ENCODE data around the gene KLHL29. TPM values are rescaled to one million over a fixed set of nuclear protein-coding genes. Genes with fewer than 3 reads are reported as not detected.

KLHL29 gene
- total and polyA plus RNA-seq, 2 experiments from 2014 or later: 1.5 to 6.5 TPM

- ATAC-seq (no peak), DNase-seq (ENCODE audit: low spot score) (no peak)
- Histone ChIP-seq H4K20me1 (replicated peaks; ENCODE audit: insufficient read depth) (no peaks in the 10 kb centered on the region; the same call in 1 of the 2 replicates), H2AFZ (no peak overlapping the region), H3K79me2 (replicated peaks; ENCODE audit: insufficient read depth) (no peaks in the 10 kb centered on the region), H3K9me2 (ENCODE audit: insufficient read depth) (no peaks in the 10 kb centered on the region), H3K27me3 (ENCODE audit: insufficient read depth) (no peaks in the 10 kb centered on the region), H3K4me1 (ENCODE audit: insufficient read depth) (no peaks in the 10 kb centered on the region), H3K27ac (ENCODE audit: low read depth) (no peak overlapping the region), H3K4me3 (no peak overlapping the region), H3K4me2 (no peak overlapping the region), H3K36me3 (ENCODE audit: insufficient read depth) (no peaks in the 10 kb centered on the region), H3F3A (replicated peaks; ENCODE audit: low read depth) (no peaks in the 10 kb centered on the region)
- TF ChIP-seq EZH2phosphoT487 (IDR thresholded peaks at IDR 0.05; ENCODE audit: unreplicated experiment) (no peak), ETS1 (IDR thresholded peaks at IDR 0.05) (no peak), ZNF331 (CRISPR knock-in tag; IDR thresholded peaks at IDR 0.05; ENCODE audit: low read depth) (no peak), ZNF114 (CRISPR knock-in tag; IDR thresholded peaks at IDR 0.05) (no peak), JUNB (IDR thresholded peaks at IDR 0.05; ENCODE audit: unreplicated experiment) (no peak), POLR2AphosphoS5 (IDR thresholded peaks at IDR 0.05; ENCODE audit: low read depth) (no peak), NANOG (IDR thresholded peaks at IDR 0.05; ENCODE audit: borderline replicate concordance) (no peak), REST (IDR thresholded peaks at IDR 0.05; ENCODE audit: unreplicated experiment) (no peak), EZH2 (IDR thresholded peaks at IDR 0.05; ENCODE audit: low read depth, unreplicated experiment) (no peak), CREB1 (CRISPR knock-in tag; IDR thresholded peaks at IDR 0.05; ENCODE audit: low read depth) (no peak), STAT1 (IDR thresholded peaks at IDR 0.05; ENCODE audit: unreplicated experiment) (no peak)
- TF ChIP-seq, protein P1, sequence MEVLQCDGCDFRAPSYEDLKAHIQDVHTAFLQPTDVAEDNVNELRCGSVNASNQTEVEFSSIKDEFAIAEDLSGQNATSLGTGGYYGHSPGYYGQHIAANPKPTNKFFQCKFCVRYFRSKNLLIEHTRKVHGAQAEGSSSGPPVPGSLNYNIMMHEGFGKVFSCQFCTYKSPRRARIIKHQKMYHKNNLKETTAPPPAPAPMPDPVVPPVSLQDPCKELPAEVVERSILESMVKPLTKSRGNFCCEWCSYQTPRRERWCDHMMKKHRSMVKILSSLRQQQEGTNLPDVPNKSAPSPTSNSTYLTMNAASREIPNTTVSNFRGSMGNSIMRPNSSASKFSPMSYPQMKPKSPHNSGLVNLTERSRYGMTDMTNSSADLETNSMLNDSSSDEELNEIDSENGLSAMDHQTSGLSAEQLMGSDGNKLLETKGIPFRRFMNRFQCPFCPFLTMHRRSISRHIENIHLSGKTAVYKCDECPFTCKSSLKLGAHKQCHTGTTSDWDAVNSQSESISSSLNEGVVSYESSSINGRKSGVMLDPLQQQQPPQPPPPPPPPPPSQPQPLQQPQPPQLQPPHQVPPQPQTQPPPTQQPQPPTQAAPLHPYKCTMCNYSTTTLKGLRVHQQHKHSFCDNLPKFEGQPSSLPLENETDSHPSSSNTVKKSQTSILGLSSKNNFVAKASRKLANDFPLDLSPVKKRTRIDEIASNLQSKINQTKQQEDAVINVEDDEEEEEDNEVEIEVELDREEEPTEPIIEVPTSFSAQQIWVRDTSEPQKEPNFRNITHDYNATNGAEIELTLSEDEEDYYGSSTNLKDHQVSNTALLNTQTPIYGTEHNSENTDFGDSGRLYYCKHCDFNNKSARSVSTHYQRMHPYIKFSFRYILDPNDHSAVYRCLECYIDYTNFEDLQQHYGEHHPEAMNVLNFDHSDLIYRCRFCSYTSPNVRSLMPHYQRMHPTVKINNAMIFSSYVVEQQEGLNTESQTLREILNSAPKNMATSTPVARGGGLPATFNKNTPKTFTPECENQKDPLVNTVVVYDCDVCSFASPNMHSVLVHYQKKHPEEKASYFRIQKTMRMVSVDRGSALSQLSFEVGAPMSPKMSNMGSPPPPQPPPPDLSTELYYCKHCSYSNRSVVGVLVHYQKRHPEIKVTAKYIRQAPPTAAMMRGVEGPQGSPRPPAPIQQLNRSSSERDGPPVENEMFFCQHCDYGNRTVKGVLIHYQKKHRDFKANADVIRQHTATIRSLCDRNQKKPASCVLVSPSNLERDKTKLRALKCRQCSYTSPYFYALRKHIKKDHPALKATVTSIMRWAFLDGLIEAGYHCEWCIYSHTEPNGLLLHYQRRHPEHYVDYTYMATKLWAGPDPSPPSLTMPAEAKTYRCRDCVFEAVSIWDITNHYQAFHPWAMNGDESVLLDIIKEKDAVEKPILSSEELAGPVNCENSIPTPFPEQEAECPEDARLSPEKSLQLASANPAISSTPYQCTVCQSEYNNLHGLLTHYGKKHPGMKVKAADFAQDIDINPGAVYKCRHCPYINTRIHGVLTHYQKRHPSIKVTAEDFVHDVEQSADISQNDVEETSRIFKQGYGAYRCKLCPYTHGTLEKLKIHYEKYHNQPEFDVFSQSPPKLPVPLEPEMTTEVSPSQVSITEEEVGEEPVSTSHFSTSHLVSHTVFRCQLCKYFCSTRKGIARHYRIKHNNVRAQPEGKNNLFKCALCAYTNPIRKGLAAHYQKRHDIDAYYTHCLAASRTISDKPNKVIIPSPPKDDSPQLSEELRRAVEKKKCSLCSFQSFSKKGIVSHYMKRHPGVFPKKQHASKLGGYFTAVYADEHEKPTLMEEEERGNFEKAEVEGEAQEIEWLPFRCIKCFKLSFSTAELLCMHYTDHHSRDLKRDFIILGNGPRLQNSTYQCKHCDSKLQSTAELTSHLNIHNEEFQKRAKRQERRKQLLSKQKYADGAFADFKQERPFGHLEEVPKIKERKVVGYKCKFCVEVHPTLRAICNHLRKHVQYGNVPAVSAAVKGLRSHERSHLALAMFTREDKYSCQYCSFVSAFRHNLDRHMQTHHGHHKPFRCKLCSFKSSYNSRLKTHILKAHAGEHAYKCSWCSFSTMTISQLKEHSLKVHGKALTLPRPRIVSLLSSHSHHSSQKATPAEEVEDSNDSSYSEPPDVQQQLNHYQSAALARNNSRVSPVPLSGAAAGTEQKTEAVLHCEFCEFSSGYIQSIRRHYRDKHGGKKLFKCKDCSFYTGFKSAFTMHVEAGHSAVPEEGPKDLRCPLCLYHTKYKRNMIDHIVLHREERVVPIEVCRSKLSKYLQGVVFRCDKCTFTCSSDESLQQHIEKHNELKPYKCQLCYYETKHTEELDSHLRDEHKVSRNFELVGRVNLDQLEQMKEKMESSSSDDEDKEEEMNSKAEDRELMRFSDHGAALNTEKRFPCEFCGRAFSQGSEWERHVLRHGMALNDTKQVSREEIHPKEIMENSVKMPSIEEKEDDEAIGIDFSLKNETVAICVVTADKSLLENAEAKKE (CRISPR knock-in tag; IDR thresholded peaks at IDR 0.05): no peak
- TF ChIP-seq, protein P2, sequence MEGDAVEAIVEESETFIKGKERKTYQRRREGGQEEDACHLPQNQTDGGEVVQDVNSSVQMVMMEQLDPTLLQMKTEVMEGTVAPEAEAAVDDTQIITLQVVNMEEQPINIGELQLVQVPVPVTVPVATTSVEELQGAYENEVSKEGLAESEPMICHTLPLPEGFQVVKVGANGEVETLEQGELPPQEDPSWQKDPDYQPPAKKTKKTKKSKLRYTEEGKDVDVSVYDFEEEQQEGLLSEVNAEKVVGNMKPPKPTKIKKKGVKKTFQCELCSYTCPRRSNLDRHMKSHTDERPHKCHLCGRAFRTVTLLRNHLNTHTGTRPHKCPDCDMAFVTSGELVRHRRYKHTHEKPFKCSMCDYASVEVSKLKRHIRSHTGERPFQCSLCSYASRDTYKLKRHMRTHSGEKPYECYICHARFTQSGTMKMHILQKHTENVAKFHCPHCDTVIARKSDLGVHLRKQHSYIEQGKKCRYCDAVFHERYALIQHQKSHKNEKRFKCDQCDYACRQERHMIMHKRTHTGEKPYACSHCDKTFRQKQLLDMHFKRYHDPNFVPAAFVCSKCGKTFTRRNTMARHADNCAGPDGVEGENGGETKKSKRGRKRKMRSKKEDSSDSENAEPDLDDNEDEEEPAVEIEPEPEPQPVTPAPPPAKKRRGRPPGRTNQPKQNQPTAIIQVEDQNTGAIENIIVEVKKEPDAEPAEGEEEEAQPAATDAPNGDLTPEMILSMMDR (conservative IDR thresholded peaks at IDR 0.05; ENCODE audit: low read depth in 2 of 2): no peak
- Mint-ChIP-seq H3K4me3 (no peak overlapping the region), H3K36me3 (ENCODE audit: low read depth) (no peaks in the 10 kb centered on the region; the same call in 2 of the 3 replicates), H3K9me3 (no peaks in the 10 kb centered on the region; the same call in 2 of the 3 replicates), H3K27me3 (ENCODE audit: insufficient read depth, low read depth, poor library complexity) (peaks cover 15% of the 10 kb centered on the region), H3K27ac (no peak overlapping the region), H3K4me1 (peaks cover 19% of the 10 kb centered on the region)
Observed at GRCh38 chr2:23546913-23547312, 161.9 kb downstream of the KLHL29 start.
